Smooth muscle cell (in vitro differentiated cells): ENCODE data around the gene AOX1. TPM values are rescaled to one million over a fixed set of nuclear protein-coding genes. Genes with fewer than 3 reads are reported as not detected.

ENCODE experiments used
- DNase-seq: peaks from one replicate; lab custom pipeline; 2025; ENCODE audit not compliant: unreplicated experiment; lab: John Stamatoyannopoulos, UW
- H2AFZ ChIP-seq: fragments of 200-600 bp; sonication (generic); 2 replicates; pipeline ENCODE4 v1.6.0; 2016; ENCODE audit warnings: antibody characterized with exemption, low read depth, mild to moderate bottlenecking
- H3F3A ChIP-seq: fragments of 200-600 bp; sonication (generic); 2 replicates; pipeline ENCODE4 v1.6.0; 2017; ENCODE audit warnings: antibody characterized with exemption, low read depth
- H3K27ac ChIP-seq: fragments of 200-600 bp; sonication (generic); 2 replicates; pipeline ENCODE4 v1.5.1; 2016; ENCODE audit warnings: low read depth, mild to moderate bottlenecking
- H3K27me3 ChIP-seq: fragments of 200-600 bp; sonication (generic); 2 replicates; pipeline ENCODE4 v1.6.1; 2016; ENCODE audit warnings: low read depth, mild to moderate bottlenecking
- H3K36me3 ChIP-seq: fragments of 200-600 bp; sonication (generic); 2 replicates; pipeline ENCODE4 v1.5.1; 2016; ENCODE audit warnings: low read depth
- H3K4me1 ChIP-seq: fragments of 200-600 bp; sonication (generic); 2 replicates; pipeline ENCODE4 v1.5.1; 2016; ENCODE audit warnings: low read depth
- H3K4me2 ChIP-seq: fragments of 200-600 bp; sonication (generic); 2 replicates; pipeline ENCODE4 v1.6.0; 2016; ENCODE audit warnings: mild to moderate bottlenecking
- H3K4me3 ChIP-seq: fragments of 200-600 bp; sonication (generic); 2 replicates; pipeline ENCODE4 v1.5.1; 2016; ENCODE audit warnings: mild to moderate bottlenecking
- H3K79me2 ChIP-seq: fragments of 200-600 bp; sonication (generic); 2 replicates; pipeline ENCODE4 v1.6.0; 2016; ENCODE audit warnings: low read depth, mild to moderate bottlenecking
- H3K9ac ChIP-seq: fragments of 200-600 bp; sonication (generic); 2 replicates; pipeline ENCODE4 v1.6.0; 2016; ENCODE audit warnings: low read depth
- H3K9me3 ChIP-seq: fragments of 200-600 bp; sonication (generic); replicated peaks from 2 replicates; pipeline ENCODE4 v1.5.1; 2016; ENCODE audit warnings: low read depth
- H4K20me1 ChIP-seq: fragments of 200-600 bp; sonication (generic); 2 replicates; pipeline ENCODE4 v1.6.0; 2016; ENCODE audit warnings: low read depth
- WGBS: methylation state at CpG from one replicate; pipeline ENCODE4 v1.1.7; 2016; ENCODE audit warnings: low lambda C conversion rate; 5-methylcytosine and 5-hydroxymethylcytosine counted together
- polyA plus RNA-seq: library from polyadenylated mRNA; unstranded; fragments of >200 nt; fragmentation: Nextera tagmentation; extraction: Ambion mirVana; gene quantifications from 2 replicates; pipeline ENCODE4 v1.2.1, GENCODE V29; 2016
- total RNA-seq: library from RNA; depleted of rRNA; stranded (reverse); fragments of >200 nt; gene quantifications from 2 replicates; pipeline ENCODE4 v1.2.3, GENCODE V29; 2014
- TF ChIP-seq, protein P1 (sequence below): fragments of 200-600 bp; sonication (generic); IDR thresholded peaks from 2 replicates; pipeline ENCODE4 v1.5.1; 2017; ENCODE audit warnings: borderline replicate concordance, mild to moderate bottlenecking, antibody characterized with exemption; ENCODE audit not compliant: insufficient read depth, poor library complexity, severe bottlenecking

AOX1 gene
- total and polyA plus RNA-seq, 2 experiments from 2014 or later, result 0.18 TPM; not detected in 1

DNA sequence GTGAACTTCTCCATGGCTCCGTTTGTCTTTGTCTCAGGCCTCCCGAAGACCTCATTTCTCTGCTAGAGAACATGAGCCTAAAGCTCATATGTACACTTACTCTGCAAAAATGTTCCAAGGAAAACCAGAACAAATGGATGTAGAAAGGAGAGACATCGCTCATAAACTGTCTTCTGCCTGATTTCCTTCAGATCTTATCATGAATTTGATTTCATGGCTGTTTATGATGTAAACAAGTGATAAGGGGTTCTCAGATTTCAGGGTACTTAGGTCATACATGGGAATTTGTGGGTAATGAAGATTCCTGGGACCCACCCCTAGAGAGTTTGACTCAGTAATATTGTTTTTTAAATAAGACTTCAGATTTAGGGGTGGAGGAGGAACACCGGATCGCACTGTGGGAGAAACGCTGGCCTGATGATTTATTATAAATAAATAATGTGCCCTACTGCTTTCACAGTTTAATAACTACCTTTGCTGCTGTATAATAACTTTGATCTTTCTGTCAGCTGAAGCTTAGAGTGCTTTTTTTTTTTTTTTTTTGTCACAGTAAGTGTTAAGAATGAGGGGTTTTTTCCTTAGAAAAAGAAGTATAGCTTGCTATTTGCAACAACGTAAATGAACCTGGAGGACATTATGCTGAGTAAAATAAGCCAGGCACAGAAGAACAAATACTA lies 14.9 kb downstream of the AOX1 start:
- DNase-seq, result no peak
- TF ChIP-seq, protein P1, sequence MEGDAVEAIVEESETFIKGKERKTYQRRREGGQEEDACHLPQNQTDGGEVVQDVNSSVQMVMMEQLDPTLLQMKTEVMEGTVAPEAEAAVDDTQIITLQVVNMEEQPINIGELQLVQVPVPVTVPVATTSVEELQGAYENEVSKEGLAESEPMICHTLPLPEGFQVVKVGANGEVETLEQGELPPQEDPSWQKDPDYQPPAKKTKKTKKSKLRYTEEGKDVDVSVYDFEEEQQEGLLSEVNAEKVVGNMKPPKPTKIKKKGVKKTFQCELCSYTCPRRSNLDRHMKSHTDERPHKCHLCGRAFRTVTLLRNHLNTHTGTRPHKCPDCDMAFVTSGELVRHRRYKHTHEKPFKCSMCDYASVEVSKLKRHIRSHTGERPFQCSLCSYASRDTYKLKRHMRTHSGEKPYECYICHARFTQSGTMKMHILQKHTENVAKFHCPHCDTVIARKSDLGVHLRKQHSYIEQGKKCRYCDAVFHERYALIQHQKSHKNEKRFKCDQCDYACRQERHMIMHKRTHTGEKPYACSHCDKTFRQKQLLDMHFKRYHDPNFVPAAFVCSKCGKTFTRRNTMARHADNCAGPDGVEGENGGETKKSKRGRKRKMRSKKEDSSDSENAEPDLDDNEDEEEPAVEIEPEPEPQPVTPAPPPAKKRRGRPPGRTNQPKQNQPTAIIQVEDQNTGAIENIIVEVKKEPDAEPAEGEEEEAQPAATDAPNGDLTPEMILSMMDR, result no peak
- no peaks in the 10 kb centered on the region for H3K4me1 ChIP-seq
- H3K27ac ChIP-seq, result no peak overlapping the region
- no peak overlapping the region for H3K4me3 ChIP-seq
- no peaks in the 10 kb centered on the region for H3K79me2 ChIP-seq
- WGBS, result 83% methylated on average over 7 of the region's 7 CpGs
- no peak overlapping the region for H3K4me2 ChIP-seq
- H3K9ac ChIP-seq, result no peak overlapping the region
- no peak overlapping the region for H2AFZ ChIP-seq
- H3F3A ChIP-seq, result no peaks in the 10 kb centered on the region
- no peaks in the 10 kb centered on the region for H3K9me3 ChIP-seq
- no peaks in the 10 kb centered on the region for H3K36me3 ChIP-seq
- no peaks in the 10 kb centered on the region for H3K27me3 ChIP-seq
- no peaks in the 10 kb centered on the region for H4K20me1 ChIP-seq

DNA sequence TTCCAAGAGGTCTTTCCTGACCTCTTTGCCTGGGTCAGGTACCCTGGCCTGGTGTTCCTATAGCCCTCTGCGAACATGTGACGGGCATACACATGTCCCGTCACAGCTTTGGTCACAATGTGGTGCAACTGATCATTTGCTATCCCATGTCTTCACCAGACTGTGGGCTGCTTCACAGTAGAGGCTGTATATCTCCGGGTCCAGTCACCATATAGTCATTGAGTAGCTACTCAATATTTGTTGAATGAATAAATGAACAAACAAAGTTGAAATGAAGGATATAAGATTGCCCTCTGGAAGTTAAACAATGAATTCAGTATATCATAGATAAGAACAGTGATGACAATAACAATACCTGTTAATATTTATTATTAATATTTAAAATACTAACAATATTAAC lies 16.8 kb downstream of the AOX1 start:
- WGBS, result 93% methylated on average over 4 of the region's 4 CpGs
- no peaks in the 10 kb centered on the region for H3K4me1 ChIP-seq
- no peaks in the 10 kb centered on the region for H3K27me3 ChIP-seq
- no peak overlapping the region for H3K4me2 ChIP-seq
- H3K9me3 ChIP-seq, result no peaks in the 10 kb centered on the region
- no peak overlapping the region for H3K4me3 ChIP-seq
- H3K36me3 ChIP-seq, result no peaks in the 10 kb centered on the region
- no peak overlapping the region for H3K27ac ChIP-seq
- no peaks in the 10 kb centered on the region for H3F3A ChIP-seq
- no peak overlapping the region for H3K9ac ChIP-seq
- DNase-seq, result no peak
- H2AFZ ChIP-seq, result no peak overlapping the region
- H4K20me1 ChIP-seq, result no peaks in the 10 kb centered on the region
- TF ChIP-seq, protein P1, result no peak
- no peaks in the 10 kb centered on the region for H3K79me2 ChIP-seq

DNA sequence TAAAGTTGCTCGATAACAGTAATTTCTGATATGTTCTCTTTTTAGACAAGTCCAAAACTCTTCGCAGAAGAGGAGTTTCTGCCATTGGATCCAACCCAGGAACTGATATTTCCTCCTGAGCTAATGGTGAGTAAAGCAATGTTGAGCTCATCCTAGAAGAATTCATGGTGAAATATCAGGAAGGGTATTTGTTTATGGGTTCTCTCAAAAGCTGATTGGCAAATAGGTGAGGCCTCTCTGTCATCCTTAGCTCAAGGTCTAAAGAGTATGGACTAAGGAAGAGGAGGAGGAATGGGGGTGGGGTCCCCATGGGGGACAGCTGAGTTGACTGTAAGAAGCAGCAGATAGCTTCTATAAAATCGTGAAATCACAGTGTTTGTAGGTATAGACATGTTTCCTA lies 18.2 kb downstream of the AOX1 start:
- Histone ChIP-seq H3K4me3 (no peak overlapping the region), H3K27me3 (no peaks in the 10 kb centered on the region), H3F3A (no peaks in the 10 kb centered on the region), H3K79me2 (no peaks in the 10 kb centered on the region), H4K20me1 (no peaks in the 10 kb centered on the region), H3K36me3 (no peaks in the 10 kb centered on the region), H3K27ac (no peak overlapping the region), H3K9me3 (no peaks in the 10 kb centered on the region), H2AFZ (no peak overlapping the region), H3K4me2 (no peak overlapping the region), H3K4me1 (no peaks in the 10 kb centered on the region), H3K9ac (no peak overlapping the region)
- no peak for DNase-seq
- TF ChIP-seq, protein P1, result no peak
- WGBS, result 79% methylated on average over 3 of the region's 3 CpGs
